GM21381 (cell line): ENCODE results near the gene HHAT.

Experiments
- ATAC-seq: cut with Tn5 transposase; IDR thresholded peaks from one replicate; pipeline ENCODE4 v1.9.1; 2021; ENCODE audit warnings: mild to moderate bottlenecking, moderate library complexity; ENCODE audit not compliant: unreplicated experiment

Gene HHAT

GRCh38 chr1:210531475-210532222 lies 202.9 kb downstream of the HHAT start:
- ATAC-seq, result no peak

- no peak for ATAC-seq
Measured at GRCh38 chr1:210532223-210532598, 203.5 kb downstream of the HHAT start.

GRCh38 chr1:210535761-210536160 lies 207.1 kb downstream of the HHAT start:
- ATAC-seq, result no peak

- ATAC-seq, result no peak
Measured at GRCh38 chr1:210536254-210536961, 207.7 kb downstream of the HHAT start.

GRCh38 chr1:210540288-210540687 lies 211.6 kb downstream of the HHAT start:
- ATAC-seq, result no peak

- no peak for ATAC-seq
Measured at GRCh38 chr1:210541680-210542358, 213.1 kb downstream of the HHAT start.

- no peak for ATAC-seq
Measured at GRCh38 chr1:210551899-210552298, 223.2 kb downstream of the HHAT start.

GRCh38 chr1:210553711-210554110 lies 225.0 kb downstream of the HHAT start:
- ATAC-seq, result no peak

GRCh38 chr1:210554382-210554781 lies 225.7 kb downstream of the HHAT start:
- ATAC-seq, result no peak

- no peak for ATAC-seq
Measured at GRCh38 chr1:210556475-210556874, 227.8 kb downstream of the HHAT start.

GRCh38 chr1:210557426-210558077 lies 228.8 kb downstream of the HHAT start:
- ATAC-seq, result no peak

- ATAC-seq, result no peak
Measured at GRCh38 chr1:210558302-210558701, 229.6 kb downstream of the HHAT start.

GRCh38 chr1:210565306-210565705 lies 236.6 kb downstream of the HHAT start:
- no peak for ATAC-seq

- ATAC-seq, result no peak
Measured at GRCh38 chr1:210568631-210569030, 239.9 kb downstream of the HHAT start.

- ATAC-seq, result no peak
Measured at GRCh38 chr1:210570116-210570515, 241.4 kb downstream of the HHAT start.

- ATAC-seq, result no peak
Measured at GRCh38 chr1:210571356-210572284, 242.9 kb downstream of the HHAT start.

GRCh38 chr1:210573141-210573540 lies 244.4 kb downstream of the HHAT start:
- no peak for ATAC-seq

GRCh38 chr1:210582205-210582970 lies 253.7 kb downstream of the HHAT start:
- ATAC-seq, result no peak

- ATAC-seq, result peak; percentile 86
Measured at GRCh38 chr1:210584439-210585113, 255.9 kb downstream of the HHAT start.
